HepG2 (cell line): ENCODE results near the gene NDUFB11. TPM values are rescaled to one million over a fixed set of nuclear protein-coding genes. Genes with fewer than 3 reads are reported as not detected.

Experiments used
- CENPT ChIP-seq: sonication (generic); formaldehyde crosslinking; IDR thresholded peaks from 2 replicates; pipeline ENCODE4 v1.8.0; 2022; ENCODE audit warnings: low read depth, mild to moderate bottlenecking, moderate library complexity, missing genetic modification reagents
- CREM ChIP-seq, 2 experiments: sonication (generic) in 1 of 2; formaldehyde crosslinking in 1 of 2; IDR thresholded peaks; 2 replicates each; pipeline versions ENCODE4 v1.4.0 to v1.6.1; 2016 to 2020; ENCODE audit warnings: antibody characterized with exemption in 1 of 2, mild to moderate bottlenecking in 1 of 2, missing genetic modification reagents in 1 of 2
- FLYWCH1 ChIP-seq: sonication (generic); formaldehyde crosslinking; IDR thresholded peaks from 2 replicates; pipeline ENCODE4 v1.8.1; 2023; ENCODE audit warnings: mild to moderate bottlenecking, missing genetic modification reagents
- JUND ChIP-seq: sonication (generic); formaldehyde crosslinking; IDR thresholded peaks from 2 replicates; pipeline ENCODE4 v1.8.0; 2022; ENCODE audit warnings: mild to moderate bottlenecking, missing genetic modification reagents
- MIER2 ChIP-seq: IDR thresholded peaks from 2 replicates; pipeline ENCODE4 v1.6.1; 2016; ENCODE audit warnings: missing biosample characterization, missing genetic modification reagents
- MXI1 ChIP-seq: IDR thresholded peaks from 3 replicates; pipeline ENCODE4 v1.6.1; 2012; ENCODE audit warnings: low read depth, low read length, inconsistent platforms, borderline replicate concordance
- POLR2AphosphoS5 ChIP-seq: IDR thresholded peaks from 2 replicates; pipeline ENCODE4 v1.6.1; 2012; ENCODE audit warnings: low read depth, low read length
- RBAK ChIP-seq: sonication (generic); formaldehyde crosslinking; IDR thresholded peaks from 2 replicates; pipeline ENCODE4 v1.5.1; 2020; ENCODE audit warnings: mild to moderate bottlenecking, missing genetic modification reagents
- REXO4 ChIP-seq: sonication (generic); formaldehyde crosslinking; IDR thresholded peaks from 2 replicates; pipeline ENCODE4 v1.8.0; 2022; ENCODE audit warnings: missing genetic modification reagents, mild to moderate bottlenecking, borderline replicate concordance
- SMYD3 ChIP-seq: sonication (generic); formaldehyde crosslinking; IDR thresholded peaks from 2 replicates; pipeline ENCODE4 v1.8.1; 2023; ENCODE audit warnings: mild to moderate bottlenecking, missing genetic modification reagents
- SP5 ChIP-seq: IDR thresholded peaks from 2 replicates; pipeline ENCODE4 v1.6.1; 2016; ENCODE audit warnings: low read depth, borderline replicate concordance
- SRY ChIP-seq: sonication (generic); formaldehyde crosslinking; IDR thresholded peaks from 2 replicates; pipeline ENCODE4 v1.8.0; 2022; ENCODE audit warnings: mild to moderate bottlenecking, missing genetic modification reagents
- TP53 ChIP-seq: sonication (generic); formaldehyde crosslinking; conservative IDR thresholded peaks from 2 replicates; pipeline ENCODE4 v1.4.0; 2020; ENCODE audit warnings: missing genetic modification reagents
- ZFX ChIP-seq: sonication (generic); formaldehyde crosslinking; IDR thresholded peaks from 2 replicates; pipeline ENCODE4 v1.4.0; 2020; ENCODE audit warnings: mild to moderate bottlenecking, low read depth, missing genetic modification reagents, moderate library complexity
- ZNF350 ChIP-seq: sonication (generic); formaldehyde crosslinking; IDR thresholded peaks from 2 replicates; pipeline ENCODE4 v1.4.0; 2020; ENCODE audit warnings: mild to moderate bottlenecking, low read depth, missing genetic modification reagents, borderline replicate concordance
- ZNF607 ChIP-seq: sonication (generic); formaldehyde crosslinking; IDR thresholded peaks from 2 replicates; pipeline ENCODE4 v1.5.1; 2020; ENCODE audit warnings: missing genetic modification reagents, mild to moderate bottlenecking, borderline replicate concordance
- ZSCAN31 ChIP-seq: sonication (generic); formaldehyde crosslinking; IDR thresholded peaks from 2 replicates; pipeline ENCODE4 v1.5.0; 2020; ENCODE audit warnings: low read depth, mild to moderate bottlenecking, missing genetic modification reagents
- polyA plus RNA-seq, 8 experiments: library from polyadenylated mRNA; depleted of rRNA in 3 of 8; stranded (reverse) in 7 of 8; unstranded in 1 of 8; fragments of >200 nt; fragmentation: Illumina TruSeq in 4 of 8; extraction: Trizol in 4 of 8; gene quantifications; 2 replicates each; pipeline versions ENCODE4 v1.2.1 to v1.2.3, GENCODE V29; 2011 to 2016; ENCODE audit warnings: low read depth in 4 of 8, missing spikeins in 1 of 8, mixed read lengths in 1 of 8; ENCODE audit not compliant: insufficient read depth in 1 of 8
- total RNA-seq, 5 experiments: library from RNA; depleted of rRNA; stranded (reverse); fragments of >200 nt; fragmentation: Illumina TruSeq; extraction: Trizol; gene quantifications; 2 replicates each; pipeline ENCODE4 v1.2.3, GENCODE V29; 2016; ENCODE audit warnings: low read depth in 1 of 5
- TF ChIP-seq, protein P1 (sequence below): sonication (generic); formaldehyde crosslinking; IDR thresholded peaks from 2 replicates; pipeline ENCODE4 v1.5.1; 2020; ENCODE audit warnings: mild to moderate bottlenecking, missing genetic modification reagents, borderline replicate concordance
- TF ChIP-seq, protein P2 (sequence below): sonication (generic); formaldehyde crosslinking; IDR thresholded peaks from 2 replicates; pipeline ENCODE4 v1.4.0; 2020; ENCODE audit warnings: missing genetic modification reagents
- TF ChIP-seq, protein P3 (sequence below): sonication (generic); formaldehyde crosslinking; IDR thresholded peaks from 2 replicates; pipeline ENCODE4 v1.4.0; 2020; ENCODE audit warnings: missing genetic modification reagents

Gene NDUFB11
- total and polyA plus RNA-seq, 2 of the 13 experiments (the other 11 are each of a cell fraction or from before 2014, with no cell fraction given) = 46.6 to 100 TPM

DNA sequence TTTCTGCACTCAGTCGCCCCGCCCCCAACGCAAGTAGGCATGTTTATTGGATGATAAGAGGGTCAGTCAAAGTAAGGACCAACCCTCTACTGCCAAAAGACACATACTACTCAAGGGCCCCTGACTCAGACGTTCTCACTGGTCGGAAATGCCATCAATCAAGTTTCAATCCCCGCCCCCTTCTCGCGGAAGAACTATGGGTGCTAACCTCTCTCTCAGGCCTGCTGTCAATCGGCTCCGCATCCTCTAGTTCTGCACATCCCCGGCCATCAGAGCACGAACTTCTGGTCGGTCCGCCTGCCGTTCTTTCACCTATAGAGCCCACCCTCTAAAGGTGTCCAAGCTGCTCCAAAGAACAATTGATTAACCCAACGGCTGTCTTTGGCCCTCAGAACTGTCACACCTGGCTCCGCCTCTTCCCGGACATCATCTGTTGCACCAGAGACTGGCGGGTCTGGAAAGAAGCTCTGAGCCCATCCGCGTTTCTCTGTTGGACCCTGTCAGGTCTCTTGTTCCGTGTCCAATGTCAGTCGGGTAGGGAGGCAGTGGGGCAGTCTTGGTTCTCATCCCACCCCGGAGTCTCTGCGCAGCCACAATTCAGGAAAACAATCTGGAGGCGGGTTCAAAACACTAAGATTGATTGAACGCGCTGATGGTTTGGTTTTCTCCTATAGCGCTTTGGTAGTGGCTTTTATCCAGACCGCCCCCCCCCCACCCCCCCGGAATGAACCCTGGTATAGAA lies 15.2 kb downstream of the NDUFB11 start (continued):
- TF ChIP-seq, protein P1, sequence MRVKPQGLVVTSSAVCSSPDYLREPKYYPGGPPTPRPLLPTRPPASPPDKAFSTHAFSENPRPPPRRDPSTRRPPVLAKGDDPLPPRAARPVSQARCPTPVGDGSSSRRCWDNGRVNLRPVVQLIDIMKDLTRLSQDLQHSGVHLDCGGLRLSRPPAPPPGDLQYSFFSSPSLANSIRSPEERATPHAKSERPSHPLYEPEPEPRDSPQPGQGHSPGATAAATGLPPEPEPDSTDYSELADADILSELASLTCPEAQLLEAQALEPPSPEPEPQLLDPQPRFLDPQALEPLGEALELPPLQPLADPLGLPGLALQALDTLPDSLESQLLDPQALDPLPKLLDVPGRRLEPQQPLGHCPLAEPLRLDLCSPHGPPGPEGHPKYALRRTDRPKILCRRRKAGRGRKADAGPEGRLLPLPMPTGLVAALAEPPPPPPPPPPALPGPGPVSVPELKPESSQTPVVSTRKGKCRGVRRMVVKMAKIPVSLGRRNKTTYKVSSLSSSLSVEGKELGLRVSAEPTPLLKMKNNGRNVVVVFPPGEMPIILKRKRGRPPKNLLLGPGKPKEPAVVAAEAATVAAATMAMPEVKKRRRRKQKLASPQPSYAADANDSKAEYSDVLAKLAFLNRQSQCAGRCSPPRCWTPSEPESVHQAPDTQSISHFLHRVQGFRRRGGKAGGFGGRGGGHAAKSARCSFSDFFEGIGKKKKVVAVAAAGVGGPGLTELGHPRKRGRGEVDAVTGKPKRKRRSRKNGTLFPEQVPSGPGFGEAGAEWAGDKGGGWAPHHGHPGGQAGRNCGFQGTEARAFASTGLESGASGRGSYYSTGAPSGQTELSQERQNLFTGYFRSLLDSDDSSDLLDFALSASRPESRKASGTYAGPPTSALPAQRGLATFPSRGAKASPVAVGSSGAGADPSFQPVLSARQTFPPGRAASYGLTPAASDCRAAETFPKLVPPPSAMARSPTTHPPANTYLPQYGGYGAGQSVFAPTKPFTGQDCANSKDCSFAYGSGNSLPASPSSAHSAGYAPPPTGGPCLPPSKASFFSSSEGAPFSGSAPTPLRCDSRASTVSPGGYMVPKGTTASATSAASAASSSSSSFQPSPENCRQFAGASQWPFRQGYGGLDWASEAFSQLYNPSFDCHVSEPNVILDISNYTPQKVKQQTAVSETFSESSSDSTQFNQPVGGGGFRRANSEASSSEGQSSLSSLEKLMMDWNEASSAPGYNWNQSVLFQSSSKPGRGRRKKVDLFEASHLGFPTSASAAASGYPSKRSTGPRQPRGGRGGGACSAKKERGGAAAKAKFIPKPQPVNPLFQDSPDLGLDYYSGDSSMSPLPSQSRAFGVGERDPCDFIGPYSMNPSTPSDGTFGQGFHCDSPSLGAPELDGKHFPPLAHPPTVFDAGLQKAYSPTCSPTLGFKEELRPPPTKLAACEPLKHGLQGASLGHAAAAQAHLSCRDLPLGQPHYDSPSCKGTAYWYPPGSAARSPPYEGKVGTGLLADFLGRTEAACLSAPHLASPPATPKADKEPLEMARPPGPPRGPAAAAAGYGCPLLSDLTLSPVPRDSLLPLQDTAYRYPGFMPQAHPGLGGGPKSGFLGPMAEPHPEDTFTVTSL (CRISPR knock-in tag) = no peak
- TF ChIP-seq FLYWCH1 (CRISPR knock-in tag) (no peak), ZNF607 (CRISPR knock-in tag) (no peak), SP5 (CRISPR knock-in tag) (peak; percentile 21; the same call in 1 of the 2 replicates), SRY (CRISPR knock-in tag) (no peak), MXI1 (0 out of 3 replicates have a peak, but pooled peaks have one; percentile 36), SMYD3 (CRISPR knock-in tag) (no peak), CENPT (CRISPR knock-in tag) (no peak), ZNF350 (no peak), TP53 (CRISPR knock-in tag) (no peak), ZSCAN31 (CRISPR knock-in tag) (no peak), POLR2AphosphoS5 (peak; percentile 40; the same call in 1 of the 2 replicates), RBAK (CRISPR knock-in tag) (no peak), JUND (CRISPR knock-in tag) (no peak), CREM (IDR thresholded peaks at IDR 0.05) (peak; percentile 48), CREM (CRISPR knock-in tag; IDR thresholded peaks at IDR 0.05) (no peak), REXO4 (CRISPR knock-in tag) (no peak), MIER2 (CRISPR knock-in tag) (no peak), ZFX (CRISPR knock-in tag) (peak; percentile 86)
- TF ChIP-seq, protein P2, sequence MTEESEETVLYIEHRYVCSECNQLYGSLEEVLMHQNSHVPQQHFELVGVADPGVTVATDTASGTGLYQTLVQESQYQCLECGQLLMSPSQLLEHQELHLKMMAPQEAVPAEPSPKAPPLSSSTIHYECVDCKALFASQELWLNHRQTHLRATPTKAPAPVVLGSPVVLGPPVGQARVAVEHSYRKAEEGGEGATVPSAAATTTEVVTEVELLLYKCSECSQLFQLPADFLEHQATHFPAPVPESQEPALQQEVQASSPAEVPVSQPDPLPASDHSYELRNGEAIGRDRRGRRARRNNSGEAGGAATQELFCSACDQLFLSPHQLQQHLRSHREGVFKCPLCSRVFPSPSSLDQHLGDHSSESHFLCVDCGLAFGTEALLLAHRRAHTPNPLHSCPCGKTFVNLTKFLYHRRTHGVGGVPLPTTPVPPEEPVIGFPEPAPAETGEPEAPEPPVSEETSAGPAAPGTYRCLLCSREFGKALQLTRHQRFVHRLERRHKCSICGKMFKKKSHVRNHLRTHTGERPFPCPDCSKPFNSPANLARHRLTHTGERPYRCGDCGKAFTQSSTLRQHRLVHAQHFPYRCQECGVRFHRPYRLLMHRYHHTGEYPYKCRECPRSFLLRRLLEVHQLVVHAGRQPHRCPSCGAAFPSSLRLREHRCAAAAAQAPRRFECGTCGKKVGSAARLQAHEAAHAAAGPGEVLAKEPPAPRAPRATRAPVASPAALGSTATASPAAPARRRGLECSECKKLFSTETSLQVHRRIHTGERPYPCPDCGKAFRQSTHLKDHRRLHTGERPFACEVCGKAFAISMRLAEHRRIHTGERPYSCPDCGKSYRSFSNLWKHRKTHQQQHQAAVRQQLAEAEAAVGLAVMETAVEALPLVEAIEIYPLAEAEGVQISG (CRISPR knock-in tag) = no peak
- TF ChIP-seq, protein P3, sequence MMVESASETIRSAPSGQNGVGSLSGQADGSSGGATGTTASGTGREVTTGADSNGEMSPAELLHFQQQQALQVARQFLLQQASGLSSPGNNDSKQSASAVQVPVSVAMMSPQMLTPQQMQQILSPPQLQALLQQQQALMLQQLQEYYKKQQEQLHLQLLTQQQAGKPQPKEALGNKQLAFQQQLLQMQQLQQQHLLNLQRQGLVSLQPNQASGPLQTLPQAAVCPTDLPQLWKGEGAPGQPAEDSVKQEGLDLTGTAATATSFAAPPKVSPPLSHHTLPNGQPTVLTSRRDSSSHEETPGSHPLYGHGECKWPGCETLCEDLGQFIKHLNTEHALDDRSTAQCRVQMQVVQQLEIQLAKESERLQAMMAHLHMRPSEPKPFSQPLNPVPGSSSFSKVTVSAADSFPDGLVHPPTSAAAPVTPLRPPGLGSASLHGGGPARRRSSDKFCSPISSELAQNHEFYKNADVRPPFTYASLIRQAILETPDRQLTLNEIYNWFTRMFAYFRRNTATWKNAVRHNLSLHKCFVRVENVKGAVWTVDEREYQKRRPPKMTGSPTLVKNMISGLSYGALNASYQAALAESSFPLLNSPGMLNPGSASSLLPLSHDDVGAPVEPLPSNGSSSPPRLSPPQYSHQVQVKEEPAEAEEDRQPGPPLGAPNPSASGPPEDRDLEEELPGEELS (CRISPR knock-in tag) = no peak
